NCI-H187 (cell line): ENCODE results near the gene EYA4.

Experiments
- DNase-seq, 2 experiments: peaks; one replicate each; lab custom pipeline; 2025; lab: John Stamatoyannopoulos, UW

EYA4 gene

DNA sequence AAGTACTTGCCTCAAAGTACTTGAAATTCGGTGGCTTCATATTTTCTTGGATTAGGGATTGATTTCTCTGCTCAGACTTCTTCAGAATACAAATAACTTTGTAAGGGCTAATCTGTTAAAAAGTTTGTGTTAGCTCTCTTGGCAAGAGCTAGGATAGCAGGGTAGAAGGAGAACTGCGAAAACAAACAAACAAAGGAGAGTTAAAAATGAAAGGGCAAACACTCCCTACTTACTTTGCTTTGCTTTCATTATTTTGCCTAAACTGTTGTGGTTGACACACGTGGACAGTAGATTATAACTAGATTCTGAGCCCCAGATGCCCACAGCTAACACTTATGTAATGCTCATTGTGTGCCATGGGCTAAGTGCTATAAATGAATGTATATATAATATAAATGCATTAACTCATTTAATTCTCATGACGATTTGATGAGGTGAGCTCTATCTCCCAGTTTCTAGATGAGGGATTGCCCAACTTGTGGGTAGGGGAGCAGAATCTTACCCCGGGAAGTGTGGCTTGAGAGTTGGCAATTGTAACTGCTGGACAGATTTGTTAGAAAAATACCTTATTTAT lies 48.7 kb downstream of the EYA4 start:
- DNase-seq: no peak

DNA sequence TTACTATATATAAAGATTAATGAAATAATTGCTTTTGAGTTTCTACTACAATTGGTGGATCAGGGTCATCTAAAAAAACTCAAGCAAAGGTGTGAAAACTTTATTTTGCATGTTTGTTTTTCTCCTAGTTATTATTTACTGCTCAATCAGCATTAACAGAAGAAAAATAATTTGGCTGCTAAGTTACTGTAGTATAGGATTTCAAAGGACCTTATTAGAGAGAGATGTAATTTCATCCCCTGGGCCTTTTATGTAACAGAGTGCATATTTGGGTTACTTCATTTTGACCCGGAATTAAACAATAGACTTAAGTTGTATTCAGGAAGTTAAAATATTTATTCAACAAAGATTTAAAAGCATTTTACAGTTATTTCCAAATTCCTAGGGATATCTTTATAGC lies 49.8 kb downstream of the EYA4 start:
- no peak for DNase-seq

DNA sequence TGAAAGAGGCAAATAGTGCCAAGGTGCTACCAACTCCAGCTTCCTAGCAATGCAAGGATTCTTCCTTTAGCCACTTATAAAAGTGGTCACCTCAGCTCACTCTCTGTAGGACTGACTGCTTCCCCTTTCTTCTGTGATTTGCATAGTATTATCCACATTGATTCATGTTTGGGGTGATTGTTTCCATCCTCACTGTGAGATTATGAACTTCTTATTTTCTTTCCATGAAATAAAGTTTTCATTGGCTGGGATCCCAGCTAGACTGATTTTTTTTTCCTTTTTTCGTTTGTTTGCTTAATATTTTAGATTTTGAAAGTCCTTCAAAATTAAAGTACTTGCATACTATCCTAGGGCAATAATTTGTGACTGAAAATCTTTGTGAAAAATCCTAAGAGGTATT lies 50.5 kb downstream of the EYA4 start:
- DNase-seq: no peak

- DNase-seq: no peak
Observed at GRCh38 chr6:133297657-133298056, 56.5 kb downstream of the EYA4 start.

DNA sequence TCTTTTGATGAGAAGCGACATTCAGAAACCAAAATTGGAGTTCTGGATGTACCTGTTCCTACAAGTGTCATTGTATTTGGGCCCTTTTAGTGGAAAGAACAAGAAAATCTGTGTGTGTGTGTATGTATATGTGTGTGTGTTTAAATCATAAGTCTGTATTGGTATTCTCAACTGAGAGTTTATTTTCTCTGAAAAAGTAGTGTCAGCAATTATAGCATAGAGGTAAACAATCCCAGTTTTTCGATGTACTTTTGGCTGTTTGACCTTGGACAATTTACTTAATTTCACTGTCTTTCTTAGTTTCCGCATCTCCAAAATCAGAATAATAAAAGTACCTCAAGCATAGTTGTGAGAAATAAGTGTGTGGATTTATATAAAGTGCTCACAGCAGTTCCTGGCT lies 57.2 kb downstream of the EYA4 start:
- DNase-seq: no peak

DNA sequence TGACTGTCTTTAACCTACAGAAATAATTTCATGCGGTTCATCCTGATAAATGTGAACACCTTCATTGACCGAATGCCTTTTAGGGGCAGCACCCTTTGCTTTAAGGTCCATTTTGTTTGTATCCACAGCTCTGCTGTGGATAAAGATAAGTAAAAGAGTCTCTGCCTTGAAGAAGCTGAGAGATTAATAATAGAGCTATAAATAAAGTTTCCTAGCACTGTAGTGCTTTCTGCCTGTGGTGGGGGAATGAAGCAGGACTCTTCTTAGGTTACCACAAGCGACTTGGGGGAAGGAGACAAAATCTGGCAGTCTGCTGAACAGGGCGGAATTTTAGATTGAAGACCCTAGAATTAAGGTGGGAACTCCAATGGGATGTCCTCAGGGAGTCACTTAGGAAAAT lies 57.6 kb downstream of the EYA4 start:
- no peak for DNase-seq

- no peak for DNase-seq
Observed at GRCh38 chr6:133300896-133301295, 59.7 kb downstream of the EYA4 start.

DNA sequence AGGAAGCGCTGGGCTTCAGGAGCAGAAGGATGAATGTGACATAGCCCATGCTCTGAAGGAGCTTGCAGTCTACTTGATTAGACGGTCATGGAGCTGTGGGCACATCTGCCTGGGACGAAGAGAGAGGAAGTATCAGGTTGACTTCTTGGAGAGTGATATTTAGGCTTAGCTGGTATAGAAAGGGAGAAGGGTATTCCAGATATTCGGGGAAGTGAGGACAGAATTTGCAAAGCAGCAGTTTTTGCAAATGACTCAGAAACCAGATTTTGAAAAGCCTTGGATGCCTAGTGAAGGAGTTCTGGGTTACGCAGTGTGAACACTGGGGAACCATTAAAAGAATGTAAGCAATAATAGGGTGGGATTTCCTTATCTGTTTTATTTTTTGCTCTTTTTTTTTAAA lies 60.7 kb downstream of the EYA4 start:
- no peak for DNase-seq

DNA sequence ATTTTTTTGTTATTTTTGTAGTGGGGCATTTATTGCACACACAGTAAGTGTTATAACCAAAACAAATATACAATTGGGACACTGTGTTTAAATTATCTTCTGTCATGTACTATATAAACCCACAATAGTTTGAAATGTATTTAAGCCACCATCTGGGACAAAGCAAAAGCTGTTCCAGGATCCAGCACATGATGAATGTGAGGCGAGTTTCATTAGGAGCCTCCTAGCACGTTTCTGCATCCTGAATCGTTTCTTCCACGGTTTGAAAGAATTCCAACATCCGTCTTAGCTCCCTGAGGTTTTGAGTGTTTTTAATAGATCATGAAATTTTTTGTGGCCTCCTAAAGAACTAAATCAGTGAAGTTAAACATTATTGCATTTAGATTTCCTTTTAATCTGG lies 65.8 kb downstream of the EYA4 start:
- no peak for DNase-seq

DNA sequence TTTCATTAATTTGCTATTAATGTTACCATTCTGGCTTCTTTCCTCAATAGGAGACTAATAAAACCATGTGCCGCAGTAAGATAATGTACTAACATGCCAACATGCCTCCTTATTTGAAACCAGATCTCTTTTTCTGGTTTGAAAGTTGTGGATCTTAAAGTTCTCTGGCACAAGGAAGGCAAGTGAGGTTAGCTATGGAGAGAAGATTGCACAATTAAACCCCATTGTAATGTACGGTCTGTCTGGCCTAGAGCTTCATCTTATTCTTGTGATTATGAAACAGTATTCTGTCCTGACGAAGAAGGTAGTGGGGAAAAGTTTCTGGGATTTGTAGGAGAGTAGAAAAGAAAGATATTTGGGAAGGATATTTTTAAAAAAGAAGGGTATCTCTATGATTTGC lies 68.4 kb downstream of the EYA4 start:
- no peak for DNase-seq

DNA sequence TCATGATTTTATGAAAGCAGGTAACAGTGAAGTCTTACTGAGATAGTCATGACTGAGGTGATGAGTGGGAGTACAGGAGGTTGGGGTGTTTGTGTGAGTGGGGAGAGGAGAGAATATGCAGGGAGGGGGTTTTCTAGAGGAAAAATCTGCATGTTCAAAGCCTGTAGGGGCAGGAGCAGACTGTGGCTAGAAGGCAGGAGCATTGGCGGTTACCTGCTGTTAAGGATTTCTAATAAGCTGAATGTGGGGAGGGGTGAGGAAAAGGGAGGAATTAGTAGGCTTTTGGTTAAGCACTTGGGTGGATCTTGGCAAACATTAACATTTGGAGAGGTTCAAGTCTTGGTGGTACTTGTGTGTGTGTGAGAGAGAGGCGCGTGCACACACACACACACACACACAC lies 70.8 kb downstream of the EYA4 start:
- DNase-seq: no peak

- no peak for DNase-seq
Observed at GRCh38 chr6:133313068-133313467, 71.9 kb downstream of the EYA4 start.

DNA sequence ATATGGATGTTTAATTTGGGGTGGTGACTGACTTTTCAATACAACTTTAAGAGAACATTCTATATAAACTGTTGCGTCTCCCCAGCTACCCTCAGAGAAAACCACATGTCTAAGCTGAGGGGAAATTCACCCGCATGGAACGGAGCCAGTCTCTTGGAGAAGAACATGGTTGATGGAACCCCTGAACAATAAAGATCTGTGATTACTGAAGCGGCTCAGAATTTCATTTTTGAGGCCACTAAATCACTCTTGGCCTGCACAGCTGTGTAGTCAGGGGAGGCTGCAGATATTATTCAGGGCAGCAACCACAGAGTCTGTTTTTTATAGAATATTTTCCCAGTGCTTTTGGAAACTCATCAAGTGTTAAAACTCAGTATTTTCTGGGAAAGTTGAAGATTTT lies 73.8 kb downstream of the EYA4 start:
- DNase-seq: no peak

DNA sequence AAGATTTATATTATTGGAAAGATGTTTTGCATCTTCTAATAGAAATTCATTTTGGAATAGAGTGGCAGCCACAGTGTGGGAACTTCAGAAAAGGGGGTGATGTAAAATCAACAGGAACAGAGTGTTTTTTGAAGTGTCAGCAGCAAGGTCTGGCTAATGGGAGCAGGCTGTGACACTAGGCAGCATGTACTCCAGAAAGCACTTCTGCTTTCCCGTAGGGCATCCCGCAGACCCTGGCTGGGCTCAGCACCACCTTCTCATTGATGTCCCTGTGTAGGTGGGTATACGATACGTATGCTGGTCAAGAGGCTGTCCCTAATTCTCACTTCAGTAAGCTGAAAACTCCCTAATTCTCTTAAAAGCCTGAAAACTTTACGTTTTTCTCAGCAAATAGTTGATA lies 74.7 kb downstream of the EYA4 start:
- DNase-seq: no peak

- no peak for DNase-seq
Observed at GRCh38 chr6:133317704-133318103, 76.5 kb downstream of the EYA4 start.

GRCh38 chr6:133326584-133326983 lies 85.4 kb downstream of the EYA4 start:
- DNase-seq: no peak

DNA sequence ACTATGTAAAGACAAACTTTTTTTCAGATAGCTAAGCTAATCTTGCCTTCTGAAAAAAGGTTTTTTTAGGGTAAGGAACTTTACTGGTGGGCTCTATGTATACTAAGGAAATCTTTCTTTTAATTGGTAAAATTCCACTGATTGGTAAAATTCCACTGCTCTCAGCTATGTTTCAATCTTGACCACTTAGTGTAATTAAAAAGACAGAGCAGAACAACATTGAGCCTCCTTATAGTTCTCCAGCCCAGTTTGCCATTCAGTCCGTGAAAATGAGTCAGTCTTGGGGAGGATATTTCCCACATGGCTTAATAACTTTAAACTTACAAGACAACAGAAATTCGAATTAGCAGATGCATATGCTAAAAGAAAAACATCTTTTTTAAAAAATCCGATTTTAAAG lies 92.7 kb downstream of the EYA4 start:
- DNase-seq: no peak

DNA sequence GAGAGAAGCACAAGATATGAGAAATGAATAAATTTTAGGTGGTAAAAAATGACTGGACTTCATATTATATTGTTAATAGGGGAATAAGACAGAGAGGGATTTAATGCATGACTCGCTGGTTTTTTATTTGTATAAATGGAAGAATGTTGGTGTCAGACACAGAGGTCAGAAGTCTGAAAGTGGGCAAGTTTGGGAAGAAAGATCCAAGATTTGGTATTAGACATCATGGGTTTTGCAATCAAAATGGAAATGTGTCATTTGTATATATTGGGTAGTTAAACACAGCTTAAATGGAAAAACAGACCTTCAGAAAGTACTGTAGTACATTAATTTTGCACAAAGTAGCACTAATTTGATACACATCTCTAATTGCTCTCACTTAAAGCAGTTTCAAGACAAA lies 96.2 kb downstream of the EYA4 start:
- DNase-seq: no peak

GRCh38 chr6:133339543-133340384 lies 98.6 kb downstream of the EYA4 start:
- no peak for DNase-seq

- DNase-seq: no peak
Observed at GRCh38 chr6:133340557-133340956, 99.4 kb downstream of the EYA4 start.

GRCh38 chr6:133341607-133342158 lies 100.5 kb downstream of the EYA4 start:
- peak; percentile 32 to 50 for DNase-seq

DNA sequence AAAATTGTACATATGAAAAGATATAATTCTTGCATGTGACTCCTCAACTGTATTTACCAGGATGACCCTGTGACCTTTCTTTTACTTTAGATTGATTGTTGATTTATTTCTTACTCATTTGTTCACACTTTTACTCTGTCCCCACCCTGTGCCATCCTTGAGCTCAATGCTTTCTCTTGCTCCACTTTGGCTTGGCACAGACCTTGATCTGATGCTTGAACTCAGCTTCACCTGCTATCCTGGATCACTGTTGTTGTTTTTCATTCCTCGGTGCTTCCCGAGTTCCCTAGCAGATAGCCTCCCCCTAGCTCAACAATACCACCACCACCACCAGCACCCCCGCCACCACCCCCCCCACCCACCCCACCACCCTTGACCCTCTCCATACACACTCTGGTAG lies 102.1 kb downstream of the EYA4 start:
- DNase-seq: no peak

GRCh38 chr6:133348846-133349245 lies 107.7 kb downstream of the EYA4 start:
- no peak for DNase-seq

DNA sequence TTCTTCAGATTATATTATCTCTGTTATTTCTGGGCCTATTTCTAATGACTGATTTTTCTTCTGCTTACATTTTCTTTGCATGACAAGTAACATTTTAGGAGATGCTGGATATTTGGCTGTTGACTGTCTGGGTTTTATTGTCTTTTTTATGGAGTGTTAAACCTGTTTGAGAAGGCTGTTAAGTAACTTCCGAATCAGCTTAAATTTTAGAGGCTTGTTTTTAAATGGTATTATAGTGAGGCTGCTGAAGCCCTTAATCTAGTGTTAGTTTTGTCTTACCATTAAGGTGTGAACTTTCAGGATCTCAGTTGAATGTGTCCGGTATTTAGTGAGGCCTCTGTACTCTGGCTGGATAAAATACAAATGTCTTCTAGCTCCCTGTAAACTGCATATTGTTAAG lies 109.8 kb downstream of the EYA4 start:
- DNase-seq: no peak
